Astrocyte (in vitro differentiated cells and primary cell): Measurements from ENCODE around the gene SLC4A3. TPM values are rescaled to one million over a fixed set of nuclear protein-coding genes. Genes with fewer than 3 reads are reported as not detected.

Experiments
- DNase-seq: peaks from one replicate; pipeline ENCODE4 v3.0.0-alpha.2; 2010; ENCODE audit warnings: low read depth
- FAIRE-seq: peaks from 2 replicates; lab custom pipeline; 2011; peaks lifted over from hg19 to GRCh38; lab: Jason Lieb, UNC
- H2AFZ ChIP-seq: 2 replicates; pipeline ENCODE4 v1.6.0; 2012; ENCODE audit warnings: low read depth, low read length, inconsistent platforms
- H3K27ac ChIP-seq: 2 replicates; pipeline ENCODE4 v1.5.1; 2011; ENCODE audit warnings: low read depth, low read length, inconsistent platforms
- H3K27me3 ChIP-seq: 2 replicates; pipeline ENCODE4 v1.6.0; 2011; ENCODE audit warnings: low read length, inconsistent platforms; ENCODE audit not compliant: insufficient read depth
- H3K36me3 ChIP-seq: 2 replicates; pipeline ENCODE4 v1.5.1; 2011; ENCODE audit warnings: low read length, inconsistent platforms; ENCODE audit not compliant: insufficient read depth
- H3K4me1 ChIP-seq: 2 replicates; pipeline ENCODE4 v1.5.1; 2011; ENCODE audit warnings: low read length, inconsistent platforms; ENCODE audit not compliant: insufficient read depth
- H3K4me2 ChIP-seq: 2 replicates; pipeline ENCODE4 v1.6.0; 2012; ENCODE audit warnings: low read length, inconsistent platforms
- H3K4me3 ChIP-seq: 2 replicates; pipeline ENCODE4 v1.5.1; 2011; ENCODE audit warnings: low read depth, mild to moderate bottlenecking, low read length, inconsistent platforms; ENCODE audit not compliant: insufficient read depth
- H3K79me2 ChIP-seq: 2 replicates; pipeline ENCODE4 v1.6.0; 2012; ENCODE audit warnings: mild to moderate bottlenecking, low read length, inconsistent platforms; ENCODE audit not compliant: insufficient read depth
- H3K9ac ChIP-seq: 2 replicates; pipeline ENCODE4 v1.6.0; 2012; ENCODE audit warnings: mild to moderate bottlenecking, low read length, inconsistent platforms
- H3K9me3 ChIP-seq: 2 replicates; pipeline ENCODE4 v1.5.1; 2012; ENCODE audit warnings: low read depth, mild to moderate bottlenecking, low read length, inconsistent platforms; ENCODE audit not compliant: insufficient read depth
- H4K20me1 ChIP-seq: 2 replicates; pipeline ENCODE4 v1.6.0; 2012; ENCODE audit warnings: low read length, inconsistent platforms; ENCODE audit not compliant: insufficient read depth
- H3K27ac Mint-ChIP-seq: one replicate; pipeline ENCODE4 v1.8.0; 2021; ENCODE audit warnings: mild to moderate bottlenecking, mixed read lengths; ENCODE audit not compliant: unreplicated experiment
- H3K27me3 Mint-ChIP-seq: one replicate; pipeline ENCODE4 v1.8.0; 2021; ENCODE audit warnings: low read depth, mixed read lengths; ENCODE audit not compliant: unreplicated experiment
- H3K36me3 Mint-ChIP-seq: one replicate; pipeline ENCODE4 v1.8.0; 2021; ENCODE audit warnings: low read depth, mixed read lengths; ENCODE audit not compliant: unreplicated experiment
- H3K4me1 Mint-ChIP-seq: one replicate; pipeline ENCODE4 v1.8.0; 2021; ENCODE audit warnings: low read depth, mixed read lengths; ENCODE audit not compliant: unreplicated experiment
- H3K4me3 Mint-ChIP-seq: one replicate; pipeline ENCODE4 v1.8.0; 2021; ENCODE audit warnings: mild to moderate bottlenecking, moderate library complexity, mixed read lengths; ENCODE audit not compliant: unreplicated experiment
- H3K9me3 Mint-ChIP-seq: one replicate; pipeline ENCODE4 v1.8.0; 2021; ENCODE audit warnings: mild to moderate bottlenecking, mixed read lengths; ENCODE audit not compliant: unreplicated experiment
- CTCF ChIP-seq: IDR thresholded peaks from 2 replicates; pipeline ENCODE4 v1.5.1; 2011; ENCODE audit warnings: low read depth, mild to moderate bottlenecking, inconsistent platforms, low read length, moderate library complexity; ENCODE audit not compliant: insufficient read depth
- EZH2 ChIP-seq: IDR thresholded peaks from 2 replicates; pipeline ENCODE4 v1.6.1; 2012; ENCODE audit warnings: mild to moderate bottlenecking, low read length, inconsistent platforms; ENCODE audit not compliant: insufficient read depth
- total RNA-seq: library from RNA; stranded (reverse); gene quantifications from 2 replicates; pipeline ENCODE4 v1.2.1, GENCODE V29; 2021

SLC4A3 gene
- total RNA-seq, 1 donor from 2014 or later, result 11.2 TPM

GRCh38 chr2:219633276-219634065, 6.0 kb downstream of the SLC4A3 start:
- Histone ChIP-seq H3K79me2 (peaks cover 4% of the 10 kb centered on the region), H3K9ac (no peak overlapping the region), H3K27me3 (no peaks in the 10 kb centered on the region), H3K4me1 (no peaks in the 10 kb centered on the region), H3K27ac (no peak overlapping the region), H4K20me1 (no peaks in the 10 kb centered on the region), H3K4me2 (no peak overlapping the region), H3K9me3 (no peaks in the 10 kb centered on the region), H2AFZ (no peak overlapping the region), H3K4me3 (no peak overlapping the region), H3K36me3 (no peaks in the 10 kb centered on the region)
- H3K4me3 Mint-ChIP-seq, result no peak overlapping the region
- H3K27ac Mint-ChIP-seq, result no peak overlapping the region
- peaks cover 2% of the 10 kb centered on the region for H3K4me1 Mint-ChIP-seq
- H3K9me3 Mint-ChIP-seq, result no peaks in the 10 kb centered on the region
- H3K27me3 Mint-ChIP-seq, result peaks cover 11% of the 10 kb centered on the region
- no peak for TF ChIP-seq CTCF
- no peak for TF ChIP-seq EZH2
- DNase-seq, result no peak
- H3K36me3 Mint-ChIP-seq, result peaks cover 31% of the 10 kb centered on the region
- FAIRE-seq, result no peak

- no peak overlapping the region for H2AFZ ChIP-seq
- DNase-seq, result no peak
- no peaks in the 10 kb centered on the region for H3K27me3 ChIP-seq
- H3K4me3 ChIP-seq, result no peak overlapping the region
- H3K27me3 Mint-ChIP-seq, result peaks cover 12% of the 10 kb centered on the region
- no peak for TF ChIP-seq EZH2
- no peak for TF ChIP-seq CTCF
- peaks cover 37% of the 10 kb centered on the region for H3K36me3 Mint-ChIP-seq
- no peaks in the 10 kb centered on the region for H3K36me3 ChIP-seq
- H3K79me2 ChIP-seq, result no peaks in the 10 kb centered on the region
- no peaks in the 10 kb centered on the region for H3K4me1 ChIP-seq
- no peak overlapping the region for H3K27ac ChIP-seq
- no peak overlapping the region for H3K27ac Mint-ChIP-seq
- H4K20me1 ChIP-seq, result no peaks in the 10 kb centered on the region
- H3K9ac ChIP-seq, result no peak overlapping the region
- H3K9me3 Mint-ChIP-seq, result no peaks in the 10 kb centered on the region
- peaks cover 2% of the 10 kb centered on the region for H3K4me1 Mint-ChIP-seq
- no peak for FAIRE-seq
- H3K4me3 Mint-ChIP-seq, result no peak overlapping the region
- no peak overlapping the region for H3K4me2 ChIP-seq
- H3K9me3 ChIP-seq, result no peaks in the 10 kb centered on the region
Observed at GRCh38 chr2:219634171-219634940, 6.9 kb downstream of the SLC4A3 start.
